HepG2 (cell line): ENCODE results near the gene RPTOR. TPM values are rescaled to one million over a fixed set of nuclear protein-coding genes. Genes with fewer than 3 reads are reported as not detected.

ENCODE experiments used
- JUN ChIP-seq: sonication (generic); formaldehyde crosslinking; IDR thresholded peaks from 2 replicates; pipeline ENCODE4 v1.4.0; 2020; ENCODE audit warnings: mild to moderate bottlenecking, missing genetic modification reagents
- ZNF597 ChIP-seq: sonication (generic); formaldehyde crosslinking; IDR thresholded peaks from 2 replicates; pipeline ENCODE4 v1.5.0; 2020; ENCODE audit warnings: missing genetic modification reagents
- ZNF788 ChIP-seq: sonication (generic); formaldehyde crosslinking; IDR thresholded peaks from 2 replicates; pipeline ENCODE4 v1.5.0; 2020; ENCODE audit warnings: mild to moderate bottlenecking, missing genetic modification reagents, borderline replicate concordance
- polyA plus RNA-seq, 8 experiments: library from polyadenylated mRNA; depleted of rRNA in 3 of 8; stranded (reverse) in 7 of 8; unstranded in 1 of 8; fragments of >200 nt; fragmentation: Illumina TruSeq in 4 of 8; extraction: Trizol in 4 of 8; gene quantifications; 2 replicates each; pipeline versions ENCODE4 v1.2.1 to v1.2.3, GENCODE V29; 2011 to 2016; ENCODE audit warnings: low read depth in 4 of 8, missing spikeins in 1 of 8, mixed read lengths in 1 of 8; ENCODE audit not compliant: insufficient read depth in 1 of 8
- total RNA-seq, 5 experiments: library from RNA; depleted of rRNA; stranded (reverse); fragments of >200 nt; fragmentation: Illumina TruSeq; extraction: Trizol; gene quantifications; 2 replicates each; pipeline ENCODE4 v1.2.3, GENCODE V29; 2016; ENCODE audit warnings: low read depth in 1 of 5
- TF ChIP-seq, protein P1 (sequence below): sonication (generic); formaldehyde crosslinking; IDR thresholded peaks from 2 replicates; pipeline ENCODE4 v1.4.0; 2020; ENCODE audit warnings: missing genetic modification reagents, mild to moderate bottlenecking, borderline replicate concordance
- TF ChIP-seq, protein P2 (sequence below): sonication (generic); formaldehyde crosslinking; IDR thresholded peaks from 2 replicates; pipeline ENCODE4 v1.4.0; 2020; ENCODE audit warnings: missing genetic modification reagents, borderline replicate concordance
- TF ChIP-seq, protein P3 (sequence below): sonication (generic); formaldehyde crosslinking; IDR thresholded peaks from 2 replicates; pipeline ENCODE4 v1.5.1; 2020; ENCODE audit warnings: mild to moderate bottlenecking, missing genetic modification reagents, moderate library complexity

Gene RPTOR
- total and polyA plus RNA-seq, 2 of the 13 experiments (the other 11 are each of a cell fraction or from before 2014, with no cell fraction given) = 6.6 to 25.3 TPM

DNA sequence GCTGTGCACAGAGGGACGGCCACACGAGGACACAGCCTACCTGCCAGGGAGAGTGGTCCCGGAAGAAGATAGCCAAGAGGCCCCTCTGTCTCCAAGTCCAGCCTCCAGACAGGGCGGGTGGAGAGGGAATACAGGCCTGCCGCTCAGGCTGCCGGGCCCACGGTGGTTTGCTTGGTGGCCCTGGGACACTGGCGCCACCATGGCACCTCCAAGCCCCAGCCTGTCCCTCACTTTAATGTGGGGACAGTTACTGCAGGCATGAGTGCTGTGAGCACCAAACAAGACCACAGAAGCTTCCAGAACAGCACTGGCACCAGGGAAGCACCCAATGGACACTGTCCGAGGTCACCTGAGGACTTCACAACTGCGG lies 425.0 kb downstream of the RPTOR start (continued):
- TF ChIP-seq, protein P1, sequence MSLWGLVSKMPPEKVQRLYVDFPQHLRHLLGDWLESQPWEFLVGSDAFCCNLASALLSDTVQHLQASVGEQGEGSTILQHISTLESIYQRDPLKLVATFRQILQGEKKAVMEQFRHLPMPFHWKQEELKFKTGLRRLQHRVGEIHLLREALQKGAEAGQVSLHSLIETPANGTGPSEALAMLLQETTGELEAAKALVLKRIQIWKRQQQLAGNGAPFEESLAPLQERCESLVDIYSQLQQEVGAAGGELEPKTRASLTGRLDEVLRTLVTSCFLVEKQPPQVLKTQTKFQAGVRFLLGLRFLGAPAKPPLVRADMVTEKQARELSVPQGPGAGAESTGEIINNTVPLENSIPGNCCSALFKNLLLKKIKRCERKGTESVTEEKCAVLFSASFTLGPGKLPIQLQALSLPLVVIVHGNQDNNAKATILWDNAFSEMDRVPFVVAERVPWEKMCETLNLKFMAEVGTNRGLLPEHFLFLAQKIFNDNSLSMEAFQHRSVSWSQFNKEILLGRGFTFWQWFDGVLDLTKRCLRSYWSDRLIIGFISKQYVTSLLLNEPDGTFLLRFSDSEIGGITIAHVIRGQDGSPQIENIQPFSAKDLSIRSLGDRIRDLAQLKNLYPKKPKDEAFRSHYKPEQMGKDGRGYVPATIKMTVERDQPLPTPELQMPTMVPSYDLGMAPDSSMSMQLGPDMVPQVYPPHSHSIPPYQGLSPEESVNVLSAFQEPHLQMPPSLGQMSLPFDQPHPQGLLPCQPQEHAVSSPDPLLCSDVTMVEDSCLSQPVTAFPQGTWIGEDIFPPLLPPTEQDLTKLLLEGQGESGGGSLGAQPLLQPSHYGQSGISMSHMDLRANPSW (CRISPR knock-in tag) = no peak
- TF ChIP-seq, protein P2, sequence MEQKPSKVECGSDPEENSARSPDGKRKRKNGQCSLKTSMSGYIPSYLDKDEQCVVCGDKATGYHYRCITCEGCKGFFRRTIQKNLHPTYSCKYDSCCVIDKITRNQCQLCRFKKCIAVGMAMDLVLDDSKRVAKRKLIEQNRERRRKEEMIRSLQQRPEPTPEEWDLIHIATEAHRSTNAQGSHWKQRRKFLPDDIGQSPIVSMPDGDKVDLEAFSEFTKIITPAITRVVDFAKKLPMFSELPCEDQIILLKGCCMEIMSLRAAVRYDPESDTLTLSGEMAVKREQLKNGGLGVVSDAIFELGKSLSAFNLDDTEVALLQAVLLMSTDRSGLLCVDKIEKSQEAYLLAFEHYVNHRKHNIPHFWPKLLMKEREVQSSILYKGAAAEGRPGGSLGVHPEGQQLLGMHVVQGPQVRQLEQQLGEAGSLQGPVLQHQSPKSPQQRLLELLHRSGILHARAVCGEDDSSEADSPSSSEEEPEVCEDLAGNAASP (CRISPR knock-in tag) = 0 out of 2 replicates have a peak, but pooled peaks have one; percentile 8
- TF ChIP-seq, protein P3, sequence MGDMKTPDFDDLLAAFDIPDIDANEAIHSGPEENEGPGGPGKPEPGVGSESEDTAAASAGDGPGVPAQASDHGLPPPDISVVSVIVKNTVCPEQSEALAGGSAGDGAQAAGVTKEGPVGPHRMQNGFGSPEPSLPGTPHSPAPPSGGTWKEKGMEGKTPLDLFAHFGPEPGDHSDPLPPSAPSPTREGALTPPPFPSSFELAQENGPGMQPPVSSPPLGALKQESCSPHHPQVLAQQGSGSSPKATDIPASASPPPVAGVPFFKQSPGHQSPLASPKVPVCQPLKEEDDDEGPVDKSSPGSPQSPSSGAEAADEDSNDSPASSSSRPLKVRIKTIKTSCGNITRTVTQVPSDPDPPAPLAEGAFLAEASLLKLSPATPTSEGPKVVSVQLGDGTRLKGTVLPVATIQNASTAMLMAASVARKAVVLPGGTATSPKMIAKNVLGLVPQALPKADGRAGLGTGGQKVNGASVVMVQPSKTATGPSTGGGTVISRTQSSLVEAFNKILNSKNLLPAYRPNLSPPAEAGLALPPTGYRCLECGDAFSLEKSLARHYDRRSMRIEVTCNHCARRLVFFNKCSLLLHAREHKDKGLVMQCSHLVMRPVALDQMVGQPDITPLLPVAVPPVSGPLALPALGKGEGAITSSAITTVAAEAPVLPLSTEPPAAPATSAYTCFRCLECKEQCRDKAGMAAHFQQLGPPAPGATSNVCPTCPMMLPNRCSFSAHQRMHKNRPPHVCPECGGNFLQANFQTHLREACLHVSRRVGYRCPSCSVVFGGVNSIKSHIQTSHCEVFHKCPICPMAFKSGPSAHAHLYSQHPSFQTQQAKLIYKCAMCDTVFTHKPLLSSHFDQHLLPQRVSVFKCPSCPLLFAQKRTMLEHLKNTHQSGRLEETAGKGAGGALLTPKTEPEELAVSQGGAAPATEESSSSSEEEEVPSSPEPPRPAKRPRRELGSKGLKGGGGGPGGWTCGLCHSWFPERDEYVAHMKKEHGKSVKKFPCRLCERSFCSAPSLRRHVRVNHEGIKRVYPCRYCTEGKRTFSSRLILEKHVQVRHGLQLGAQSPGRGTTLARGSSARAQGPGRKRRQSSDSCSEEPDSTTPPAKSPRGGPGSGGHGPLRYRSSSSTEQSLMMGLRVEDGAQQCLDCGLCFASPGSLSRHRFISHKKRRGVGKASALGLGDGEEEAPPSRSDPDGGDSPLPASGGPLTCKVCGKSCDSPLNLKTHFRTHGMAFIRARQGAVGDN = peak; percentile 52; the same call in 1 of the 2 replicates
- TF ChIP-seq ZNF788 (CRISPR knock-in tag) = 0 out of 2 replicates have a peak, but pooled peaks have one; percentile 4
- no peak for TF ChIP-seq ZNF597
- TF ChIP-seq JUN (CRISPR knock-in tag) = no peak
